K562 (cell line): Measurements from ENCODE around the gene ADSS2. TPM values are rescaled to one million over a fixed set of nuclear protein-coding genes. Genes with fewer than 3 reads are reported as not detected.

Source experiments
- ATAC-seq: fragments of 200-7000 bp; cut with Tn5 transposase; 3 replicates; pipeline ENCODE4 v1.9.1; 2020; ENCODE audit warnings: moderate library complexity
- BruUV-seq: library from RNA; stranded (reverse); fragments of 400-500 nt; replicated peaks from 2 replicates; lab custom pipeline; 2021; lab: Mats Ljungman, UMichigan
- CTCF ChIA-PET: fragments of 300-600 bp; formaldehyde crosslinking; extraction: SDS; loops from one replicate; lab custom pipeline; 2021; ENCODE audit warnings: low intra/inter-chr PET ratio; lab: Yijun Ruan, JAX
- POLR2A ChIA-PET: fragments of 300-600, 350-650 bp; sonication (Branson Sonifier 250); formaldehyde crosslinking; extraction: SDS; loops from one replicate; lab custom pipeline; 2021; ENCODE audit warnings: antibody characterized with exemption, inconsistent platforms; lab: Yijun Ruan, JAX
- DNase-seq, 4 experiments: peaks; one replicate each; pipeline versions ENCODE4 v3.0.0 to v3.0.0-alpha.2; 2011 to 2018; ENCODE audit warnings: low spot score in 3 of 4, mixed read lengths in 3 of 4; ENCODE audit errors: extremely low read depth in 1 of 4
- FAIRE-seq: peaks from 2 replicates; lab custom pipeline; 2011; peaks lifted over from hg19 to GRCh38; lab: Jason Lieb, UNC
- H2AFZ ChIP-seq: 2 replicates; pipeline ENCODE4 v1.6.0; 2011; ENCODE audit warnings: low read depth, low read length, control low read depth, inconsistent platforms
- H3K27ac ChIP-seq: fragments of 200-600 bp; 3 replicates; pipeline ENCODE4 v1.8.0; 2011; ENCODE audit warnings: low read depth, mild to moderate bottlenecking, control low read depth, inconsistent platforms, low read length, moderate library complexity, mixed read lengths; ENCODE audit errors: extremely low read depth
- H3K27me3 ChIP-seq, 2 experiments: fragments of 300-600 bp in 1 of 2; 2 replicates in 1 of 2; 3 replicates in 1 of 2; pipeline versions ENCODE4 v1.6.0 to v1.8.0; 2011; ENCODE audit warnings: inconsistent platforms in 2 of 2, low read length in 2 of 2, mild to moderate bottlenecking in 1 of 2, mixed read lengths in 1 of 2, moderate library complexity in 1 of 2; ENCODE audit not compliant: control insufficient read depth in 2 of 2, insufficient read depth in 2 of 2
- H3K36me3 ChIP-seq: fragments of 300-600 bp; 3 replicates; pipeline ENCODE4 v1.8.0; 2011; ENCODE audit warnings: mild to moderate bottlenecking, low read length, inconsistent platforms; ENCODE audit not compliant: control insufficient read depth, insufficient read depth
- H3K4me1 ChIP-seq, 2 experiments: fragments of 200-600 bp in 1 of 2; replicated peaks in 1 of 2; 2 replicates in 1 of 2; 3 replicates in 1 of 2; pipeline versions ENCODE4 v1.5.1 to v1.8.0; 2011; ENCODE audit warnings: inconsistent platforms in 2 of 2, low read length in 2 of 2, mild to moderate bottlenecking in 1 of 2, mixed read lengths in 1 of 2, moderate library complexity in 1 of 2; ENCODE audit not compliant: control insufficient read depth in 2 of 2, insufficient read depth in 2 of 2
- H3K4me2 ChIP-seq: 2 replicates; pipeline ENCODE4 v1.6.1; 2011; ENCODE audit warnings: low read length, control low read depth, inconsistent platforms, mixed read lengths; ENCODE audit not compliant: insufficient read depth
- H3K4me3 ChIP-seq: fragments of 200-600 bp; sonication (generic), shearing (Covaris generic); 2 replicates; pipeline ENCODE4 v1.5.1; 2016; ENCODE audit warnings: control low read depth, inconsistent platforms
- H3K79me2 ChIP-seq: fragments of 200-600 bp; 3 replicates; pipeline ENCODE4 v1.8.0; 2011; ENCODE audit warnings: low read length, inconsistent platforms; ENCODE audit not compliant: control insufficient read depth, insufficient read depth
- H3K9ac ChIP-seq, 2 experiments: 2 replicates each; pipeline versions ENCODE4 v1.6.0 to v1.6.1; 2011; ENCODE audit warnings: low read depth in 2 of 2, low read length in 2 of 2, control low read depth in 1 of 2, inconsistent platforms in 1 of 2, mild to moderate bottlenecking in 1 of 2, mixed read lengths in 1 of 2; ENCODE audit not compliant: insufficient read depth in 1 of 2
- H3K9me1 ChIP-seq: one replicate; pipeline ENCODE4 v1.6.0; 2011; ENCODE audit warnings: inconsistent platforms, mild to moderate bottlenecking, low read length, moderate library complexity; ENCODE audit not compliant: control insufficient read depth, insufficient read depth
- H3K9me3 ChIP-seq: replicated peaks from 2 replicates; pipeline ENCODE4 v1.5.1; 2011; ENCODE audit warnings: low read depth, low read length, inconsistent platforms; ENCODE audit not compliant: control insufficient read depth, insufficient read depth
- H4K20me1 ChIP-seq: replicated peaks from 2 replicates; pipeline ENCODE4 v1.6.1; 2011; ENCODE audit warnings: low read length, inconsistent platforms, mixed read lengths; ENCODE audit not compliant: control insufficient read depth, insufficient read depth
- FOXJ2 ChIP-seq: fragments of 200-800 bp; sonication (Bioruptor generic); IDR thresholded peaks from 2 replicates; pipeline ENCODE4 v1.6.1; 2016; ENCODE audit warnings: missing genetic modification characterization, missing compliant biosample characterization
- KDM5B ChIP-seq: fragments of 200-600 bp; sonication (generic); IDR thresholded peaks from 2 replicates; pipeline ENCODE4 v1.6.1; 2012; ENCODE audit warnings: low read depth, mild to moderate bottlenecking, moderate library complexity, low read length, control low read depth, inconsistent platforms; ENCODE audit not compliant: insufficient replicate concordance
- LCOR ChIP-seq: sonication (generic); formaldehyde crosslinking; IDR thresholded peaks from 2 replicates; pipeline ENCODE4 v1.8.0; 2022; ENCODE audit warnings: mild to moderate bottlenecking, missing genetic modification reagents
- SAFB2 ChIP-seq: fragments of 200-400 bp; formaldehyde crosslinking; IDR thresholded peaks from 2 replicates; pipeline ENCODE4 v1.6.1; 2018; ENCODE audit warnings: borderline replicate concordance, low read length, low read depth, moderate library complexity; ENCODE audit not compliant: severe bottlenecking
- TAF9B ChIP-seq: fragments of 450-650 bp; IDR thresholded peaks from 2 replicates; pipeline ENCODE4 v1.6.1; 2018; ENCODE audit warnings: mild to moderate bottlenecking; ENCODE audit not compliant: partially characterized antibody
- WGBS: fragments of 100-300 bp; shearing (Covaris generic); methylation state at CpG from one replicate; pipeline ENCODE4 v1.1.6; 2016; ENCODE audit warnings: low coverage, mixed read lengths; ENCODE audit not compliant: insufficient coverage; ENCODE audit errors: missing lambda C conversion rate; 5-methylcytosine and 5-hydroxymethylcytosine counted together
- in situ Hi-C: fragments of 300-500 bp; cut with MboI; formaldehyde crosslinking; loops from 4 replicates; pipeline ENCODE4 v1.15.0; 2018; ENCODE audit warnings: inconsistent platforms, mixed read lengths
- intact Hi-C: fragments of 100-400 bp; cut with micrococcal nuclease; formaldehyde crosslinking; loops from 2 replicates; pipeline ENCODE4 v1.14.2; 2022
- polyA plus RNA-seq, 8 experiments: library from polyadenylated mRNA; depleted of rRNA in 4 of 8; stranded (reverse) in 5 of 8; unstranded in 3 of 8; fragments of >200 nt; fragmentation: Nextera tagmentation in 2 of 8; fragmentation: Illumina TruSeq in 1 of 8; extraction: Ambion mirVana in 2 of 8; extraction: Trizol in 1 of 8; gene quantifications; 2 replicates each; pipeline versions ENCODE4 v1.2.1 to v1.2.3, GENCODE V29; 2011 to 2014; ENCODE audit warnings: inconsistent platforms in 1 of 8, missing spikeins in 1 of 8
- total RNA-seq, 7 experiments: library from RNA; depleted of rRNA in 6 of 7; stranded (reverse); fragments of >200 nt in 6 of 7; fragmentation: Illumina TruSeq in 2 of 7; extraction: Trizol in 2 of 7; gene quantifications; 2 replicates each; pipeline versions ENCODE4 v1.2.1 to v1.2.3, GENCODE V29; 2011 to 2021; ENCODE audit warnings: low replicate concordance in 1 of 7
- TF ChIP-seq, protein P1 (sequence below): fragments of 250-450 bp; sonication (Bioruptor Pico); IDR thresholded peaks from 2 replicates; pipeline ENCODE4 v1.4.0; 2020; ENCODE audit warnings: mild to moderate bottlenecking
- TF ChIP-seq, protein P2 (sequence below): fragments of 450-650 bp; IDR thresholded peaks from 2 replicates; pipeline ENCODE4 v1.6.1; 2016
- TF ChIP-seq, protein P3 (sequence below): fragments of 450-650 bp; formaldehyde crosslinking; IDR thresholded peaks from 2 replicates; pipeline ENCODE4 v1.4.0; 2020; ENCODE audit warnings: mild to moderate bottlenecking, moderate library complexity
- TF ChIP-seq, protein P4 (sequence below): IDR thresholded peaks from 3 replicates; pipeline ENCODE4 v1.6.1; 2011; ENCODE audit warnings: borderline replicate concordance, mild to moderate bottlenecking; ENCODE audit not compliant: insufficient read length, insufficient read depth
- TF ChIP-seq, protein P5 (sequence below): IDR thresholded peaks from 2 replicates; pipeline ENCODE4 v1.6.1; 2014; ENCODE audit warnings: antibody characterized with exemption

The ADSS2 gene
- total and polyA plus RNA-seq, 9 of the 15 experiments (the other 6 are each of a cell fraction or from before 2014, with no cell fraction given): 8.8 to 63.8 (median 59.4) TPM

DNA sequence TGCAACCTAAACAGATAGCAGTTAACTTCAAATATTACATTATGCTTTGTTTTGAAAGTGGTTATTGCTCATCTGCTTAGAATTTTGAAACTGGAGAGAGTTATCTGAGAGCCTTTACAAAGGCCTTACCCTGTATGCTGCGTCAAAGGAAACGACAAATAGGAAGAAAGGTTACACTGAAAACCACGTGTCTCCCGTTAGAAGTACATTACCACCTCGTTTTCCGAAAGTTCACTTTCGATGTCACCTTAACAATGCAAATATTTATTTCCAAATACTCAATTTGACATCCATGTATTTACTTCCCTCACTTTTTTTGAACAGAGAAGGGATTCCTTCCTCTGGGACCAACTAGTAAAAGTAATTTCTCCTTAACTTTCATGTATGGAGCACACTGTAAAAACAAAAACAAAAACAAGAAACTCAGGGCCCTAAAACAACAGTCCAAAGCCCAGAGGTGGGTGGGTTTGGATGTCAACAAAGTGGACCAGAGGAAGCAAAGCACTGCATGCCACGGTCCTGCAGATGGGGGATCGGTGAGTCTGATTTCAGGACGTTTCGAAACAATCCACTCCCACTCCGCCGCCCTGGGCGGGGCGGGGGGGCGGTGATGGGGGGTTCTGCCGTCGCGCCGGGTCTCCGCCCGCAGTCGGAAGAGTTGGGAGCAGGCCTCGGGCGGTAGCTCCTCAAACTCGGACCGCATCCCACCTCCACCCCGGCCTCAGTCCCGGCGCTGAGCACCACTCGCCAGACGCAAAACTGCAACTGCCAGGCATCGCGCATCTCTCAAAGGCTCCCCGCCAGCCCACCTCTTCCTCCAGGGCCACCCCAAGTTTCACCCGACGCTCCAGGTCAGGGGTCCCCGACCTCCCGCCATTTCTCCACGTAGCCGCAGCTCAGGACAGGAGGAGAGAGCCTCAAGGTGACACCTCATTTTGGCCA lies 841 bp downstream of the ADSS2 start:
- peak overlapping the region; percentile 72 for H3K4me3 ChIP-seq
- CTCF ChIA-PET: interaction anchor here (1.2 kb wide), 1 partner anchor 177 kb away, joined by 3 read pairs; no protein-coding TSS in a partner anchor
- peak; percentile 48 for FAIRE-seq
- H3K4me2 ChIP-seq: peak overlapping the region; percentile 89
- WGBS: 1% methylated on average over 41 of the region's 41 CpGs
- H3K9me3 ChIP-seq: peaks cover 8% of the 10 kb centered on the region
- H3K36me3 ChIP-seq: peaks cover 42% of the 10 kb centered on the region
- H3K9ac ChIP-seq: peak overlapping the region; percentile 84 to 99
- intact Hi-C loops (loop anchor here (1.0 to 5.0 kb wide), 4 partner anchors 84 to 202 kb away; partner anchors contain the start of gene DESI2), in situ Hi-C loops (no loop called here)
- no peaks in the 10 kb centered on the region for H3K27me3 ChIP-seq
- peak; percentile 44 to 83 (median 62) for DNase-seq
- H3K4me1 ChIP-seq: peaks cover 9 to 21% of the 10 kb centered on the region in 2 experiments; a peak in 4 of 5 replicates
- H4K20me1 ChIP-seq: no peaks in the 10 kb centered on the region
- peak overlapping the region; percentile 75 for H2AFZ ChIP-seq
- H3K79me2 ChIP-seq: peaks cover 58% of the 10 kb centered on the region
- POLR2A ChIA-PET: interaction anchor here (0.6 to 1.3 kb wide), 4 partner anchors 31 to 208 kb away, joined by 3 to 6 read pairs (median 5); no protein-coding TSS in a partner anchor
- peak overlapping the region; percentile 87 for H3K27ac ChIP-seq
- peak; percentile 59 for ATAC-seq
- H3K9me1 ChIP-seq: no peaks in the 10 kb centered on the region
- no TSS peak for BruUV-seq
- peak; percentile 23 for TF ChIP-seq KDM5B
- no peak for TF ChIP-seq FOXJ2 (tag)
- no peak for TF ChIP-seq LCOR (CRISPR knock-in tag)
- no peak for TF ChIP-seq SAFB2
- TF ChIP-seq, protein P1, sequence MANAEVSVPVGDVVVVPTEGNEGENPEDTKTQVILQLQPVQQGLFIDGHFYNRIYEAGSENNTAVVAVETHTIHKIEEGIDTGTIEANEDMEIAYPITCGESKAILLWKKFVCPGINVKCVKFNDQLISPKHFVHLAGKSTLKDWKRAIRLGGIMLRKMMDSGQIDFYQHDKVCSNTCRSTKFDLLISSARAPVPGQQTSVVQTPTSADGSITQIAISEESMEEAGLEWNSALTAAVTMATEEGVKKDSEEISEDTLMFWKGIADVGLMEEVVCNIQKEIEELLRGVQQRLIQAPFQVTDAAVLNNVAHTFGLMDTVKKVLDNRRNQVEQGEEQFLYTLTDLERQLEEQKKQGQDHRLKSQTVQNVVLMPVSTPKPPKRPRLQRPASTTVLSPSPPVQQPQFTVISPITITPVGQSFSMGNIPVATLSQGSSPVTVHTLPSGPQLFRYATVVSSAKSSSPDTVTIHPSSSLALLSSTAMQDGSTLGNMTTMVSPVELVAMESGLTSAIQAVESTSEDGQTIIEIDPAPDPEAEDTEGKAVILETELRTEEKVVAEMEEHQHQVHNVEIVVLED (CRISPR knock-in tag): 0 out of 2 replicates have a peak, but pooled peaks have one; percentile 9
- no peak for TF ChIP-seq TAF9B
- TF ChIP-seq, protein P2, sequence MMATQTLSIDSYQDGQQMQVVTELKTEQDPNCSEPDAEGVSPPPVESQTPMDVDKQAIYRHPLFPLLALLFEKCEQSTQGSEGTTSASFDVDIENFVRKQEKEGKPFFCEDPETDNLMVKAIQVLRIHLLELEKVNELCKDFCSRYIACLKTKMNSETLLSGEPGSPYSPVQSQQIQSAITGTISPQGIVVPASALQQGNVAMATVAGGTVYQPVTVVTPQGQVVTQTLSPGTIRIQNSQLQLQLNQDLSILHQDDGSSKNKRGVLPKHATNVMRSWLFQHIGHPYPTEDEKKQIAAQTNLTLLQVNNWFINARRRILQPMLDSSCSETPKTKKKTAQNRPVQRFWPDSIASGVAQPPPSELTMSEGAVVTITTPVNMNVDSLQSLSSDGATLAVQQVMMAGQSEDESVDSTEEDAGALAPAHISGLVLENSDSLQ: no peak
- TF ChIP-seq, protein P3, sequence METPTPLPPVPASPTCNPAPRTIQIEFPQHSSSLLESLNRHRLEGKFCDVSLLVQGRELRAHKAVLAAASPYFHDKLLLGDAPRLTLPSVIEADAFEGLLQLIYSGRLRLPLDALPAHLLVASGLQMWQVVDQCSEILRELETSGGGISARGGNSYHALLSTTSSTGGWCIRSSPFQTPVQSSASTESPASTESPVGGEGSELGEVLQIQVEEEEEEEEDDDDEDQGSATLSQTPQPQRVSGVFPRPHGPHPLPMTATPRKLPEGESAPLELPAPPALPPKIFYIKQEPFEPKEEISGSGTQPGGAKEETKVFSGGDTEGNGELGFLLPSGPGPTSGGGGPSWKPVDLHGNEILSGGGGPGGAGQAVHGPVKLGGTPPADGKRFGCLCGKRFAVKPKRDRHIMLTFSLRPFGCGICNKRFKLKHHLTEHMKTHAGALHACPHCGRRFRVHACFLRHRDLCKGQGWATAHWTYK: 0 out of 2 replicates have a peak, but pooled peaks have one; percentile 57
- TF ChIP-seq, protein P4, sequence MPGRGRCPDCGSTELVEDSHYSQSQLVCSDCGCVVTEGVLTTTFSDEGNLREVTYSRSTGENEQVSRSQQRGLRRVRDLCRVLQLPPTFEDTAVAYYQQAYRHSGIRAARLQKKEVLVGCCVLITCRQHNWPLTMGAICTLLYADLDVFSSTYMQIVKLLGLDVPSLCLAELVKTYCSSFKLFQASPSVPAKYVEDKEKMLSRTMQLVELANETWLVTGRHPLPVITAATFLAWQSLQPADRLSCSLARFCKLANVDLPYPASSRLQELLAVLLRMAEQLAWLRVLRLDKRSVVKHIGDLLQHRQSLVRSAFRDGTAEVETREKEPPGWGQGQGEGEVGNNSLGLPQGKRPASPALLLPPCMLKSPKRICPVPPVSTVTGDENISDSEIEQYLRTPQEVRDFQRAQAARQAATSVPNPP: no peak
- TF ChIP-seq, protein P5, sequence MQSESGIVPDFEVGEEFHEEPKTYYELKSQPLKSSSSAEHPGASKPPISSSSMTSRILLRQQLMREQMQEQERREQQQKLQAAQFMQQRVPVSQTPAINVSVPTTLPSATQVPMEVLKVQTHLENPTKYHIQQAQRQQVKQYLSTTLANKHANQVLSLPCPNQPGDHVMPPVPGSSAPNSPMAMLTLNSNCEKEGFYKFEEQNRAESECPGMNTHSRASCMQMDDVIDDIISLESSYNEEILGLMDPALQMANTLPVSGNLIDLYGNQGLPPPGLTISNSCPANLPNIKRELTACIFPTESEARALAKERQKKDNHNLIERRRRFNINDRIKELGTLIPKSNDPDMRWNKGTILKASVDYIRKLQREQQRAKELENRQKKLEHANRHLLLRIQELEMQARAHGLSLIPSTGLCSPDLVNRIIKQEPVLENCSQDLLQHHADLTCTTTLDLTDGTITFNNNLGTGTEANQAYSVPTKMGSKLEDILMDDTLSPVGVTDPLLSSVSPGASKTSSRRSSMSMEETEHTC: no peak
